Smooth muscle cell (in vitro differentiated cells): ENCODE measurements around the gene NECTIN1. TPM values are rescaled to one million over a fixed set of nuclear protein-coding genes. Genes with fewer than 3 reads are reported as not detected.

Source experiments
- DNase-seq: peaks from one replicate; lab custom pipeline; 2025; ENCODE audit not compliant: unreplicated experiment; lab: John Stamatoyannopoulos, UW
- H2AFZ ChIP-seq: fragments of 200-600 bp; sonication (generic); 2 replicates; pipeline ENCODE4 v1.6.0; 2016; ENCODE audit warnings: antibody characterized with exemption, low read depth, mild to moderate bottlenecking
- H3F3A ChIP-seq: fragments of 200-600 bp; sonication (generic); 2 replicates; pipeline ENCODE4 v1.6.0; 2017; ENCODE audit warnings: antibody characterized with exemption, low read depth
- H3K27ac ChIP-seq: fragments of 200-600 bp; sonication (generic); 2 replicates; pipeline ENCODE4 v1.5.1; 2016; ENCODE audit warnings: low read depth, mild to moderate bottlenecking
- H3K27me3 ChIP-seq: fragments of 200-600 bp; sonication (generic); 2 replicates; pipeline ENCODE4 v1.6.1; 2016; ENCODE audit warnings: low read depth, mild to moderate bottlenecking
- H3K36me3 ChIP-seq: fragments of 200-600 bp; sonication (generic); 2 replicates; pipeline ENCODE4 v1.5.1; 2016; ENCODE audit warnings: low read depth
- H3K4me1 ChIP-seq: fragments of 200-600 bp; sonication (generic); 2 replicates; pipeline ENCODE4 v1.5.1; 2016; ENCODE audit warnings: low read depth
- H3K4me2 ChIP-seq: fragments of 200-600 bp; sonication (generic); 2 replicates; pipeline ENCODE4 v1.6.0; 2016; ENCODE audit warnings: mild to moderate bottlenecking
- H3K4me3 ChIP-seq: fragments of 200-600 bp; sonication (generic); 2 replicates; pipeline ENCODE4 v1.5.1; 2016; ENCODE audit warnings: mild to moderate bottlenecking
- H3K79me2 ChIP-seq: fragments of 200-600 bp; sonication (generic); 2 replicates; pipeline ENCODE4 v1.6.0; 2016; ENCODE audit warnings: low read depth, mild to moderate bottlenecking
- H3K9ac ChIP-seq: fragments of 200-600 bp; sonication (generic); 2 replicates; pipeline ENCODE4 v1.6.0; 2016; ENCODE audit warnings: low read depth
- H3K9me3 ChIP-seq: fragments of 200-600 bp; sonication (generic); replicated peaks from 2 replicates; pipeline ENCODE4 v1.5.1; 2016; ENCODE audit warnings: low read depth
- H4K20me1 ChIP-seq: fragments of 200-600 bp; sonication (generic); 2 replicates; pipeline ENCODE4 v1.6.0; 2016; ENCODE audit warnings: low read depth
- CTCF ChIP-seq: fragments of 200-600 bp; sonication (generic); IDR thresholded peaks from 2 replicates; pipeline ENCODE4 v1.5.1; 2017; ENCODE audit warnings: borderline replicate concordance, mild to moderate bottlenecking, antibody characterized with exemption; ENCODE audit not compliant: insufficient read depth, poor library complexity, severe bottlenecking
- WGBS: methylation state at CpG from one replicate; pipeline ENCODE4 v1.1.7; 2016; ENCODE audit warnings: low lambda C conversion rate; 5-methylcytosine and 5-hydroxymethylcytosine counted together
- polyA plus RNA-seq: library from polyadenylated mRNA; unstranded; fragments of >200 nt; fragmentation: Nextera tagmentation; extraction: Ambion mirVana; gene quantifications from 2 replicates; pipeline ENCODE4 v1.2.1, GENCODE V29; 2016
- total RNA-seq: library from RNA; depleted of rRNA; stranded (reverse); fragments of >200 nt; gene quantifications from 2 replicates; pipeline ENCODE4 v1.2.3, GENCODE V29; 2014

The NECTIN1 gene
- total and polyA plus RNA-seq, 2 experiments from 2014 or later = 4.9 to 10.1 TPM

DNA sequence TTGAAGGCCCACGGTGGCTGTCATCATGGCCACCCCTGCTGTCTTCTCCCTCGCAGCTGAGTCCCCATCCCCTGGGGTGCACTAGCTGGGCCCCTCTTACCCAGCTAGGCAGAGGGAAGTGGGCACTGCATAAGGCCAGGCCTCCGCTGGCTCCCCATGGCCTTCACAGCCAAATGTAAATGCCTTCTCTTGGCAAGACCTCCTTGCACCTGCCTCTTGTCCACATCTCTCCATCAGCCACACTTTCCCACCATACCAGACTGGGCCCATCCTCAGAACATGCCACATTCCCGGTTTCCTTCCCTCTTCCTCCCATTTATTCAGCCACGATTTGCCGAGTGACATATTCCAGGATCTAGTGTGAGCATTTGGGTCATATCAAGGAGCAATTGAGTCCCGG, 49.7 kb downstream of the NECTIN1 start:
- Histone ChIP-seq H3K27me3 (no peaks in the 10 kb centered on the region), H3K9ac (no peak overlapping the region), H3K79me2 (no peaks in the 10 kb centered on the region), H3K4me2 (no peak overlapping the region), H3K4me1 (peaks cover 3% of the 10 kb centered on the region), H3K4me3 (no peak overlapping the region), H3K27ac (no peak overlapping the region), H3K9me3 (no peaks in the 10 kb centered on the region), H3F3A (no peaks in the 10 kb centered on the region), H3K36me3 (no peaks in the 10 kb centered on the region), H4K20me1 (no peaks in the 10 kb centered on the region), H2AFZ (no peak overlapping the region)
- 96% methylated on average over 7 of the region's 7 CpGs for WGBS
- TF ChIP-seq CTCF = no peak
- no peak for DNase-seq

DNA sequence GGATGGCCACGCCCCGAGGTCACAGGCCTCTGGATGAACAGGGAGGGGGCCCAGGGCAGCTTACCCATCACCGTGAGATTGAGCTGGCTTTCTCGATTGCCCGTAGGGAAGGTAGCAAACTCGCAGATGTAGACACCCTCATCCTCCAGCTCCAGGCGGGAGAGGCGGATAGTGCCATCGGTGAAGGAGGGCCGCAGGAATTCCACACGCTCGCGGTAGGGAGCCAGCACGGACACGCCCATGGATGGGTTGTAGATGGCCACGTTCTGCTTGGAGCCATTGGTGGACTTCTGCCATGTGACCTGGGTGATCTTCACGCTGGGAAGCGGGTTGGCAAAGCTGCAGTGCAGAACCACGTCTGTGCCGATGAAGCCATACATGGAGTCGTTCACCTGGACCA, 50.6 kb downstream of the NECTIN1 start:
- no peak overlapping the region for H3K27ac ChIP-seq
- no peak overlapping the region for H3K9ac ChIP-seq
- H3K4me2 ChIP-seq = no peak overlapping the region
- no peak overlapping the region for H2AFZ ChIP-seq
- H3K4me1 ChIP-seq = no peaks in the 10 kb centered on the region
- H3K9me3 ChIP-seq = no peaks in the 10 kb centered on the region
- no peaks in the 10 kb centered on the region for H3K27me3 ChIP-seq
- no peak for DNase-seq
- no peaks in the 10 kb centered on the region for H3K36me3 ChIP-seq
- H3K79me2 ChIP-seq = no peaks in the 10 kb centered on the region
- no peaks in the 10 kb centered on the region for H4K20me1 ChIP-seq
- H3K4me3 ChIP-seq = no peak overlapping the region
- WGBS = 97% methylated on average over 21 of the region's 21 CpGs
- H3F3A ChIP-seq = no peaks in the 10 kb centered on the region
- no peak for TF ChIP-seq CTCF

- 99% methylated on average over 8 of the region's 9 CpGs for WGBS
- no peak overlapping the region for H3K4me3 ChIP-seq
- H2AFZ ChIP-seq = no peak overlapping the region
- no peaks in the 10 kb centered on the region for H3F3A ChIP-seq
- no peaks in the 10 kb centered on the region for H3K27me3 ChIP-seq
- no peaks in the 10 kb centered on the region for H3K79me2 ChIP-seq
- TF ChIP-seq CTCF = no peak
- H3K4me1 ChIP-seq = no peaks in the 10 kb centered on the region
- H3K9ac ChIP-seq = no peak overlapping the region
- no peaks in the 10 kb centered on the region for H4K20me1 ChIP-seq
- no peaks in the 10 kb centered on the region for H3K9me3 ChIP-seq
- no peak overlapping the region for H3K4me2 ChIP-seq
- no peaks in the 10 kb centered on the region for H3K36me3 ChIP-seq
- no peak overlapping the region for H3K27ac ChIP-seq
- no peak for DNase-seq
Observed at GRCh38 chr11:119677840-119678239, 51.2 kb downstream of the NECTIN1 start.

GRCh38 chr11:119676461-119677020, 52.5 kb downstream of the NECTIN1 start:
- Histone ChIP-seq H3K27ac (no peak overlapping the region), H4K20me1 (no peaks in the 10 kb centered on the region), H3K27me3 (no peaks in the 10 kb centered on the region), H3K4me1 (no peaks in the 10 kb centered on the region), H3K4me2 (no peak overlapping the region), H3F3A (no peaks in the 10 kb centered on the region), H2AFZ (no peak overlapping the region), H3K4me3 (no peak overlapping the region), H3K36me3 (no peaks in the 10 kb centered on the region), H3K9me3 (no peaks in the 10 kb centered on the region), H3K9ac (no peak overlapping the region), H3K79me2 (no peaks in the 10 kb centered on the region)
- WGBS = 87% methylated on average over 10 of the region's 10 CpGs
- no peak for DNase-seq
- TF ChIP-seq CTCF = no peak
